CD14-positive monocyte (primary cell): ENCODE measurements around the gene PAMR1. TPM values are rescaled to one million over a fixed set of nuclear protein-coding genes. Genes with fewer than 3 reads are reported as not detected.

Experiments
- DNase-seq, 3 donors: peaks; one replicate each; pipeline ENCODE4 v3.0.0-alpha.2; 2011 to 2022
- H2AFZ ChIP-seq: 2 replicates; pipeline ENCODE4 v1.6.0; 2012; ENCODE audit warnings: mild to moderate bottlenecking, low read depth, low read length, inconsistent platforms; ENCODE audit not compliant: insufficient read depth, poor library complexity, severe bottlenecking
- H3K27ac ChIP-seq, 2 donors: 1 replicate in 1 of 2; 2 replicates in 1 of 2; pipeline ENCODE4 v1.5.1; 2012 to 2013; ENCODE audit warnings: low read length in 2 of 2, control low read depth in 1 of 2, inconsistent platforms in 1 of 2, low read depth in 1 of 2, mild to moderate bottlenecking in 1 of 2
- H3K27me3 ChIP-seq, 2 donors: one replicate each; pipeline versions ENCODE4 v1.6.0 to v1.6.1; 2011 to 2013; ENCODE audit warnings: low read length in 2 of 2; ENCODE audit not compliant: control insufficient read depth in 2 of 2, insufficient read depth in 2 of 2
- H3K36me3 ChIP-seq, 2 donors: replicated peaks in 1 of 2; 1 replicate in 1 of 2; 2 replicates in 1 of 2; pipeline versions ENCODE4 v1.5.1 to v1.6.1; 2012 to 2013; ENCODE audit warnings: low read length in 2 of 2, control low read depth in 1 of 2, inconsistent platforms in 1 of 2, mild to moderate bottlenecking in 1 of 2; ENCODE audit not compliant: insufficient read depth in 2 of 2, control insufficient read depth in 1 of 2
- H3K4me1 ChIP-seq, 2 donors: 1 replicate in 1 of 2; 2 replicates in 1 of 2; pipeline versions ENCODE4 v1.5.1 to v1.6.1; 2012 to 2013; ENCODE audit warnings: low read length in 2 of 2, control low read depth in 1 of 2, inconsistent platforms in 1 of 2, mild to moderate bottlenecking in 1 of 2, moderate library complexity in 1 of 2; ENCODE audit not compliant: insufficient read depth in 2 of 2, control insufficient read depth in 1 of 2
- H3K4me2 ChIP-seq: replicated peaks from 2 replicates; pipeline ENCODE3; 2012; ENCODE audit warnings: low read length, moderate library complexity, mild to moderate bottlenecking; ENCODE audit not compliant: poor library complexity, severe bottlenecking; ENCODE audit errors: extremely low read depth
- H3K4me3 ChIP-seq, 3 experiments: fragments of 200-600 bp in 1 of 3; sonication (generic) in 1 of 3; replicated peaks in 1 of 3; 1 replicate in 2 of 3; 2 replicates in 1 of 3; pipeline ENCODE4 v1.5.1; 2011 to 2013; ENCODE audit warnings: low read length in 3 of 3, mild to moderate bottlenecking in 3 of 3, control low read depth in 2 of 3, low read depth in 2 of 3, inconsistent platforms in 1 of 3, moderate library complexity in 1 of 3
- H3K79me2 ChIP-seq: 2 replicates; pipeline ENCODE4 v1.6.0; 2012; ENCODE audit warnings: mild to moderate bottlenecking, control low read depth, inconsistent platforms, low read length, moderate library complexity; ENCODE audit not compliant: insufficient read depth
- H3K9ac ChIP-seq: 2 replicates; pipeline ENCODE4 v1.6.0; 2017; ENCODE audit warnings: low read length, mild to moderate bottlenecking; ENCODE audit not compliant: insufficient read depth, poor library complexity, severe bottlenecking
- H3K9me3 ChIP-seq, 2 donors: replicated peaks in 1 of 2; 1 replicate in 1 of 2; 2 replicates in 1 of 2; pipeline versions ENCODE4 v1.5.1 to v1.6.1; 2012 to 2013; ENCODE audit warnings: low read length in 2 of 2, control low read depth in 1 of 2; ENCODE audit not compliant: control insufficient read depth in 1 of 2, insufficient read depth in 1 of 2
- H4K20me1 ChIP-seq: 2 replicates; pipeline ENCODE4 v1.6.0; 2012; ENCODE audit warnings: mild to moderate bottlenecking, low read length, control low read depth, moderate library complexity; ENCODE audit not compliant: insufficient read depth
- H3K27ac Mint-ChIP-seq, 7 donors: one replicate each; pipeline ENCODE4 v1.8.0; 2020; ENCODE audit warnings: mild to moderate bottlenecking in 7 of 7, mixed read lengths in 7 of 7, moderate library complexity in 6 of 7, inconsistent platforms in 2 of 7
- H3K27me3 Mint-ChIP-seq, 3 donors: one replicate each; pipeline ENCODE4 v1.8.0; 2021 to 2022; ENCODE audit warnings: low read depth in 3 of 3, mild to moderate bottlenecking in 3 of 3, mixed read lengths in 3 of 3, moderate library complexity in 3 of 3, inconsistent platforms in 1 of 3
- H3K36me3 Mint-ChIP-seq, 2 donors: one replicate each; pipeline ENCODE4 v1.8.0; 2020; ENCODE audit warnings: mixed read lengths in 2 of 2, inconsistent platforms in 1 of 2, mild to moderate bottlenecking in 1 of 2
- H3K4me1 Mint-ChIP-seq: one replicate; pipeline ENCODE4 v1.8.0; 2020; ENCODE audit warnings: mild to moderate bottlenecking, mixed read lengths
- H3K4me3 Mint-ChIP-seq, 2 donors: one replicate each; pipeline ENCODE4 v1.8.0; 2020; ENCODE audit warnings: mild to moderate bottlenecking in 2 of 2, mixed read lengths in 2 of 2, moderate library complexity in 1 of 2
- H3K9me3 Mint-ChIP-seq, 7 donors: one replicate each; pipeline ENCODE4 v1.8.0; 2020 to 2022; ENCODE audit warnings: mixed read lengths in 7 of 7, mild to moderate bottlenecking in 6 of 7, moderate library complexity in 6 of 7, inconsistent platforms in 2 of 7
- CTCF ChIP-seq: fragments of 200-600 bp; IDR thresholded peaks from one replicate; pipeline ENCODE4 v1.8.0; 2022; ENCODE audit warnings: antibody characterized with exemption, mild to moderate bottlenecking
- WGBS: methylation state at CpG from one replicate; pipeline ENCODE4 v1.1.5; 2013; ENCODE audit warnings: missing lambda C conversion rate; ENCODE audit not compliant: insufficient coverage; 5-methylcytosine and 5-hydroxymethylcytosine counted together
- intact Hi-C, 2 donors: fragments of 100-400 bp; cut with micrococcal nuclease; formaldehyde crosslinking; loops; one replicate each; pipeline versions ENCODE4 v1.15.0 to v1.15.1; 2023
- polyA plus RNA-seq, 3 donors: library from polyadenylated mRNA; depleted of rRNA in 1 of 3; unstranded in 2 of 3; stranded (reverse) in 1 of 3; fragments of 300-500 nt in 2 of 3; fragments of >200 nt in 1 of 3; fragmentation: Illumina TruSeq in 2 of 3; gene quantifications; 1 replicate in 2 of 3; 2 replicates in 1 of 3; pipeline ENCODE4 v1.2.3, GENCODE V29; 2012 to 2021

PAMR1 gene
- polyA plus RNA-seq, 3 donors, result not detected

- Mint-ChIP-seq H3K4me3 (no peak overlapping the region), H3K4me1 (no peaks in the 10 kb centered on the region), H3K9me3 (peaks cover 0 to 7% (median 0%) of the 10 kb centered on the region in 7 donors), H3K36me3 (no peaks in the 10 kb centered on the region), H3K27ac (no peak overlapping the region), H3K27me3 (peaks cover 1 to 12% (median 7%) of the 10 kb centered on the region in 3 donors)
- WGBS, result 53% methylated on average over 2 of the region's 3 CpGs
- Histone ChIP-seq H3K27me3 (no peaks in the 10 kb centered on the region), H3K4me1 (no peaks in the 10 kb centered on the region), H3K36me3 (no peaks in the 10 kb centered on the region), H3K79me2 (no peaks in the 10 kb centered on the region), H4K20me1 (no peaks in the 10 kb centered on the region), H3K27ac (no peak overlapping the region), H3K4me3 (no peak overlapping the region), H2AFZ (no peak overlapping the region), H3K4me2 (no peak overlapping the region), H3K9me3 (no peaks in the 10 kb centered on the region), H3K9ac (no peak overlapping the region)
- intact Hi-C loops, result no loop called here
- DNase-seq, result no peak
- no peak for TF ChIP-seq CTCF
Observed at GRCh38 chr11:35553021-35553420, 27.6 kb upstream of the PAMR1 start.

GRCh38 chr11:35552616-35553015 is 27.2 kb upstream of the PAMR1 start:
- no peaks in the 10 kb centered on the region for H3K27me3 ChIP-seq
- no peak overlapping the region for H3K27ac ChIP-seq
- H3K4me1 ChIP-seq, result no peaks in the 10 kb centered on the region
- H3K9me3 ChIP-seq, result no peaks in the 10 kb centered on the region
- TF ChIP-seq CTCF, result no peak
- peaks cover 0 to 8% (median 1%) of the 10 kb centered on the region in 7 donors for H3K9me3 Mint-ChIP-seq
- no peak overlapping the region for H2AFZ ChIP-seq
- no peaks in the 10 kb centered on the region for H3K36me3 ChIP-seq
- intact Hi-C loops, result no loop called here
- no peak overlapping the region for H3K9ac ChIP-seq
- H3K36me3 Mint-ChIP-seq, result no peaks in the 10 kb centered on the region
- H4K20me1 ChIP-seq, result no peaks in the 10 kb centered on the region
- WGBS, result 100% methylated on average over 2 of the region's 5 CpGs
- no peak overlapping the region for H3K27ac Mint-ChIP-seq
- H3K4me2 ChIP-seq, result no peak overlapping the region
- H3K27me3 Mint-ChIP-seq, result peaks cover 1 to 12% (median 7%) of the 10 kb centered on the region in 3 donors
- no peaks in the 10 kb centered on the region for H3K4me1 Mint-ChIP-seq
- no peak for DNase-seq
- H3K4me3 ChIP-seq, result no peak overlapping the region
- no peak overlapping the region for H3K4me3 Mint-ChIP-seq
- no peaks in the 10 kb centered on the region for H3K79me2 ChIP-seq
